CD4-positive, alpha-beta T cell (primary cell): ENCODE data around the gene PAWR. TPM values are rescaled to one million over a fixed set of nuclear protein-coding genes. Genes with fewer than 3 reads are reported as not detected.

Experiments used
- ATAC-seq: fragments of 200-7000 bp; cut with Tn5 transposase; one replicate; pipeline ENCODE4 v1.10.0; 2022; ENCODE audit warnings: mild to moderate bottlenecking; ENCODE audit not compliant: poor library complexity
- CTCF ChIA-PET: fragments of 350-600 bp; sonication (Branson Sonifier 250); formaldehyde crosslinking; loops from one replicate; lab custom pipeline; 2021; ENCODE audit warnings: antibody characterized with exemption, inconsistent platforms; lab: Charles Lee
- POLR2A ChIA-PET: fragments of 350-600 bp; sonication (Branson Sonifier 250); formaldehyde crosslinking; loops from one replicate; lab custom pipeline; 2021; ENCODE audit warnings: antibody characterized with exemption, inconsistent platforms; lab: Charles Lee
- DNase-seq, 14 experiments: peaks; one replicate each; pipeline ENCODE4 v3.0.0-alpha.2; 2013 to 2020; ENCODE audit warnings: mixed read lengths in 2 of 14
- H3K27ac ChIP-seq, 2 donors: one replicate each; pipeline versions ENCODE4 v1.5.1 to v1.7.0; 2013; ENCODE audit warnings: low read length in 2 of 2, low read depth in 1 of 2, mild to moderate bottlenecking in 1 of 2
- H3K27me3 ChIP-seq, 2 experiments: 1 replicate in 1 of 2; 2 replicates in 1 of 2; pipeline versions ENCODE4 v1.6.1 to v1.7.0; 2013; ENCODE audit warnings: low read length in 2 of 2, control low read depth in 1 of 2, mild to moderate bottlenecking in 1 of 2, moderate library complexity in 1 of 2; ENCODE audit not compliant: insufficient read depth in 2 of 2, control insufficient read depth in 1 of 2
- H3K36me3 ChIP-seq: one replicate; pipeline ENCODE4 v1.6.1; 2013; ENCODE audit warnings: low read length, control low read depth; ENCODE audit not compliant: insufficient read depth
- H3K4me1 ChIP-seq: one replicate; pipeline ENCODE4 v1.6.1; 2013; ENCODE audit warnings: low read length, control low read depth; ENCODE audit not compliant: insufficient read depth
- H3K4me3 ChIP-seq: one replicate; pipeline ENCODE4 v1.5.1; 2013; ENCODE audit warnings: mild to moderate bottlenecking, low read length, moderate library complexity
- H3K9me3 ChIP-seq, 2 experiments: 1 replicate in 1 of 2; 2 replicates in 1 of 2; pipeline versions ENCODE4 v1.6.1 to v1.7.0; 2013; ENCODE audit warnings: low read length in 2 of 2, mild to moderate bottlenecking in 2 of 2, control low read depth in 1 of 2, moderate library complexity in 1 of 2; ENCODE audit not compliant: control insufficient read depth in 1 of 2, insufficient read depth in 1 of 2
- H3K27ac Mint-ChIP-seq: one replicate; pipeline ENCODE4 v1.8.0; 2020; ENCODE audit warnings: mixed read lengths
- H3K27me3 Mint-ChIP-seq: one replicate; pipeline ENCODE4 v1.8.0; 2021; ENCODE audit warnings: mixed read lengths
- H3K36me3 Mint-ChIP-seq: one replicate; pipeline ENCODE4 v1.8.0; 2021; ENCODE audit warnings: low read depth, mixed read lengths
- H3K4me1 Mint-ChIP-seq: one replicate; pipeline ENCODE4 v1.8.0; 2021; ENCODE audit warnings: low read depth, mixed read lengths
- H3K4me3 Mint-ChIP-seq: one replicate; pipeline ENCODE4 v1.8.0; 2020; ENCODE audit warnings: mild to moderate bottlenecking, mixed read lengths
- H3K9me3 Mint-ChIP-seq: one replicate; pipeline ENCODE4 v1.8.0; 2020; ENCODE audit warnings: mixed read lengths
- CTCF ChIP-seq: fragments of 200-600 bp; IDR thresholded peaks from one replicate; pipeline ENCODE4 v1.8.0; 2022; ENCODE audit warnings: antibody characterized with exemption, mild to moderate bottlenecking
- intact Hi-C, 2 experiments: fragments of 100-400 bp; cut with DNase I in 1 of 2; cut with micrococcal nuclease in 1 of 2; formaldehyde crosslinking; loops; one replicate each; pipeline versions ENCODE4 v1.15.1 to v1.9.0; 2023 to 2025; cut with DNase I, micrococcal nuclease
- total RNA-seq, 174 experiments: library from RNA in 2 of 174; stranded (reverse) in 2 of 174; gene quantifications; one replicate each; pipeline ENCODE4 v1.2.3 and lab custom pipeline; 2021 to 2026

PAWR gene
- total RNA-seq, 2 experiments from 2014 or later = 1.6 to 3.2 TPM

- Mint-ChIP-seq H3K9me3 (no peaks in the 10 kb centered on the region), H3K27ac (no peak overlapping the region), H3K4me1 (no peaks in the 10 kb centered on the region), H3K36me3 (no peaks in the 10 kb centered on the region), H3K4me3 (no peak overlapping the region), H3K27me3 (peaks cover 36% of the 10 kb centered on the region)
- no peak overlapping the region for H3K27ac ChIP-seq
- CTCF ChIA-PET = no interaction called here
- H3K4me1 ChIP-seq = no peaks in the 10 kb centered on the region
- H3K4me3 ChIP-seq = no peak overlapping the region
- H3K27me3 ChIP-seq = peaks cover 2 to 25% of the 10 kb centered on the region in 2 experiments
- TF ChIP-seq CTCF = no peak
- DNase-seq (no peak), ATAC-seq (no peak)
- intact Hi-C loops = no loop called here
- no peaks in the 10 kb centered on the region for H3K36me3 ChIP-seq
- POLR2A ChIA-PET = no interaction called here
- no peaks in the 10 kb centered on the region for H3K9me3 ChIP-seq
These were observed 8.2 kb downstream of the PAWR start for GRCh38 chr12:79682593-79682992.

DNA sequence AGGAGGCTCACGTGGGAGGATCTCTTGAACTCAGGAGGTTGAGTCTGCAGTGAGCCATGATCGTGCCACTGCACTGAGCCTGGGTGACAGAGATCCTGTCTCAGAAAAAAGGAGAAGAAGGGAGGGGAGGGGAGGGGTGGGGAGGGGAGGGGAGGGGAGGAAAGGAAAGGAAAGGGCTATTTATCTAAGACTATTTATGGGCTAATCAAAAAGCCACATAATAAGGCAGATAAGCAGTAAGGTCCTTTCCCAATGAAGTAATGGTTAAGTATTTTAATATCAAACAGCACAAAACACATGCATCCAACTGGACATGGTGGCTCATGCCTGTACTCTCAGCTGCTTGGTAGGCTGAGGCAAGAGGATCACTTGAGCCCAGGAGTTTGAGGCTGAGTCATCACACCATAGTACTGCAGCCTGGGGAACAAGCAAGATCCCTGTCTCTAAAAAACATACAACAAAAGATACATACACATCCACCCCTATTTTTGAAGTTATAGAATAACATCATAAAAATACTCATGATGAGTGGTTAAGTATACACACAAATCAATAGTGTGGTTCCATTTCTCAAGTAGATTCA, 9.7 kb downstream of the PAWR start:
- CTCF ChIA-PET = no interaction called here
- no peaks in the 10 kb centered on the region for H3K36me3 ChIP-seq
- Mint-ChIP-seq H3K9me3 (no peaks in the 10 kb centered on the region), H3K4me3 (no peak overlapping the region), H3K4me1 (no peaks in the 10 kb centered on the region), H3K36me3 (no peaks in the 10 kb centered on the region), H3K27ac (no peak overlapping the region), H3K27me3 (peaks cover 21% of the 10 kb centered on the region)
- intact Hi-C loops = no loop called here
- no peaks in the 10 kb centered on the region for H3K9me3 ChIP-seq
- peaks cover 2 to 11% of the 10 kb centered on the region in 2 experiments for H3K27me3 ChIP-seq
- DNase-seq (no peak), ATAC-seq (no peak)
- H3K27ac ChIP-seq = no peak overlapping the region
- H3K4me3 ChIP-seq = no peak overlapping the region
- POLR2A ChIA-PET = no interaction called here
- no peaks in the 10 kb centered on the region for H3K4me1 ChIP-seq
- TF ChIP-seq CTCF = no peak

- Mint-ChIP-seq H3K27ac (no peak overlapping the region), H3K27me3 (peaks cover 16% of the 10 kb centered on the region), H3K4me3 (no peak overlapping the region), H3K9me3 (no peaks in the 10 kb centered on the region), H3K36me3 (no peaks in the 10 kb centered on the region), H3K4me1 (no peaks in the 10 kb centered on the region)
- ChIA-PET POLR2A (no interaction called here), CTCF (no interaction called here)
- no peak for DNase-seq
- Histone ChIP-seq H3K27me3 (peaks cover 2 to 6% of the 10 kb centered on the region in 2 experiments), H3K4me1 (no peaks in the 10 kb centered on the region), H3K27ac (no peak overlapping the region), H3K9me3 (no peaks in the 10 kb centered on the region), H3K4me3 (no peak overlapping the region), H3K36me3 (no peaks in the 10 kb centered on the region)
- TF ChIP-seq CTCF = no peak
- intact Hi-C loops = no loop called here
- ATAC-seq = no peak
These were observed 10.7 kb downstream of the PAWR start for GRCh38 chr12:79680051-79680450.
